ENCODE data around the gene GSTA2. TPM values are rescaled to one million over a fixed set of nuclear protein-coding genes. Genes with fewer than 3 reads are reported as not detected.

The GSTA2 gene
- total RNA-seq, 1 experiment from 2014 or later: not detected

GRCh38 chr6:52739627-52740026 is 23.6 kb downstream of the GSTA2 start:
- DNase-seq: no peak
- Histone ChIP-seq H3K79me2 (ENCODE audit: insufficient read depth, low read length) (no peaks in the 10 kb centered on the region), H3K4ac (ENCODE audit: low read depth, low read length) (no peak overlapping the region), H4K91ac (ENCODE audit: insufficient read length, low read depth, low read length) (no peak overlapping the region), H2AFZ (ENCODE audit: low read length) (no peak overlapping the region), H3T11ph (ENCODE audit: low read length) (no peak overlapping the region), H3K23me2 (ENCODE audit: insufficient read length, low read depth, low read length, poor library complexity, severe bottlenecking) (no peaks in the 10 kb centered on the region), H3K9ac (ENCODE audit: extremely low read depth, insufficient read length, low read length) (no peak overlapping the region), H3K14ac (ENCODE audit: insufficient read depth, low read length) (no peak overlapping the region), H4K8ac (replicated peaks; ENCODE audit: insufficient read length, low read depth, low read length) (no peak overlapping the region), H4K5ac (ENCODE audit: insufficient read length, low read depth, low read length) (no peak overlapping the region), H2BK120ac (ENCODE audit: low read depth, low read length, poor library complexity, severe bottlenecking) (no peak overlapping the region), H3K23ac (ENCODE audit: insufficient read length, low read depth, low read length) (no peak overlapping the region), H2BK20ac (ENCODE audit: low read depth, low read length, poor library complexity, severe bottlenecking) (no peak overlapping the region), H3K27me3 (ENCODE audit: insufficient read depth, low read length) (no peaks in the 10 kb centered on the region), H3K9me3 (ENCODE audit: control insufficient read depth, low read depth, low read length) (no peaks in the 10 kb centered on the region), H2BK12ac (ENCODE audit: insufficient read length, low read depth, low read length) (no peak overlapping the region), H3K4me1 (ENCODE audit: insufficient read depth, low read length) (no peaks in the 10 kb centered on the region), H3K56ac (ENCODE audit: insufficient read length, low read depth, low read length) (no peak overlapping the region), H2AK5ac (ENCODE audit: insufficient read length, low read length) (no peak overlapping the region), H3K79me1 (ENCODE audit: insufficient read depth, low read depth, low read length, poor library complexity, severe bottlenecking) (no peaks in the 10 kb centered on the region), H2BK15ac (ENCODE audit: low read depth, low read length) (no peak overlapping the region), H3K27ac (ENCODE audit: insufficient read length, low read depth, low read length) (no peak overlapping the region), H3K18ac (ENCODE audit: insufficient read length, low read depth, low read length) (no peak overlapping the region), H3K4me2 (ENCODE audit: insufficient read depth, insufficient read length, low read length) (no peak overlapping the region), H2BK5ac (ENCODE audit: insufficient read length, low read length) (no peak overlapping the region), H4K20me1 (ENCODE audit: control insufficient read depth, insufficient read depth, insufficient read length) (no peaks in the 10 kb centered on the region)
- Mint-ChIP-seq H3K9me3 (peaks cover 6 to 13% of the 10 kb centered on the region in 2 experiments), H3K36me3 (ENCODE audit: insufficient read depth in 1 of 3, low read depth in 3 of 3) (peaks cover 0 to 12% (median 3%) of the 10 kb centered on the region in 3 experiments; a peak in 5 of 7 replicates), H3K27me3 (ENCODE audit: low read depth) (peaks cover 9% of the 10 kb centered on the region), H3K4me3 (no peak overlapping the region), H3K27ac (no peak overlapping the region), H3K4me1 (peaks cover 36 to 45% of the 10 kb centered on the region in 2 experiments)
- TF ChIP-seq CTCF (conservative IDR thresholded peaks at IDR 0.05): no peak
- WGBS (ENCODE audit: extremely low coverage, insufficient read length, low lambda C conversion rate): no CpG with 5 or more reads among the region's 3 CpGs
